PC-9 (cell line): ENCODE measurements around the gene NEK9. TPM values are rescaled to one million over a fixed set of nuclear protein-coding genes. Genes with fewer than 3 reads are reported as not detected.

ENCODE experiments used
- BruUV-seq: library from RNA; stranded (reverse); fragments of 400-500 nt; replicated peaks from 2 replicates; lab custom pipeline; 2021; lab: Mats Ljungman, UMichigan
- CTCF ChIA-PET: fragments of 300-600 bp; sonication (Branson Sonifier 250); formaldehyde crosslinking; loops from one replicate; lab custom pipeline; 2022; ENCODE audit warnings: antibody characterized with exemption; lab: Charles Lee
- POLR2A ChIA-PET: fragments of 300-600 bp; sonication (Branson Sonifier 250); formaldehyde crosslinking; loops from one replicate; lab custom pipeline; 2022; ENCODE audit warnings: antibody characterized with exemption; ENCODE audit not compliant: unreplicated experiment; lab: Charles Lee
- DNase-seq, 2 experiments: peaks; one replicate each; pipeline versions ENCODE4 v3.0.0 to v3.0.0-alpha.2; 2015 to 2022; ENCODE audit warnings: mixed read lengths in 1 of 2
- H2AFZ ChIP-seq: fragments of 200-600 bp; sonication (generic); 2 replicates; pipeline ENCODE4 v1.8.1; 2017; ENCODE audit warnings: antibody characterized with exemption
- H3F3A ChIP-seq: fragments of 200-600 bp; sonication (generic); 2 replicates; pipeline ENCODE4 v1.8.1; 2017; ENCODE audit warnings: antibody characterized with exemption, mild to moderate bottlenecking, low read depth; ENCODE audit not compliant: insufficient read depth
- H3K27ac ChIP-seq: fragments of 200-600 bp; sonication (generic); 2 replicates; pipeline ENCODE4 v1.6.1; 2016; ENCODE audit warnings: mixed run types
- H3K27me3 ChIP-seq: fragments of 200-600 bp; sonication (generic); 2 replicates; pipeline ENCODE4 v1.6.1; 2016; ENCODE audit warnings: low read depth, mixed run types; ENCODE audit not compliant: insufficient read depth
- H3K36me3 ChIP-seq: fragments of 200-600 bp; sonication (generic); 2 replicates; pipeline ENCODE4 v1.6.1; 2016; ENCODE audit warnings: low read depth, mixed run types
- H3K4me1 ChIP-seq: fragments of 200-600 bp; sonication (generic); replicated peaks from 2 replicates; pipeline ENCODE4 v1.6.1; 2016; ENCODE audit warnings: mixed run types; ENCODE audit not compliant: insufficient read depth
- H3K4me2 ChIP-seq: fragments of 200-600 bp; sonication (generic); 2 replicates; pipeline ENCODE4 v1.6.1; 2017; ENCODE audit warnings: mixed run types
- H3K4me3 ChIP-seq: fragments of 200-600 bp; sonication (generic); 2 replicates; pipeline ENCODE4 v1.6.1; 2016; ENCODE audit warnings: mixed run types
- H3K79me2 ChIP-seq: fragments of 200-600 bp; sonication (generic); 2 replicates; pipeline ENCODE4 v1.6.1; 2017; ENCODE audit warnings: low read depth, mixed run types
- H3K9me2 ChIP-seq: fragments of 200-600 bp; sonication (generic); 2 replicates; pipeline ENCODE4 v1.8.1; 2017; ENCODE audit warnings: mild to moderate bottlenecking; ENCODE audit not compliant: insufficient read depth
- H3K9me3 ChIP-seq: fragments of 200-600 bp; sonication (generic); 2 replicates; pipeline ENCODE4 v1.8.1; 2016; ENCODE audit warnings: low read depth; ENCODE audit not compliant: insufficient read depth
- H4K20me1 ChIP-seq: fragments of 200-600 bp; sonication (generic); 2 replicates; pipeline ENCODE4 v1.8.1; 2017; ENCODE audit not compliant: insufficient read depth
- EZH2 ChIP-seq: fragments of 200-600 bp; sonication (generic); IDR thresholded peaks from 2 replicates; pipeline ENCODE4 v1.8.0; 2017; ENCODE audit warnings: antibody characterized with exemption, low read depth
- intact Hi-C: fragments of 100-400 bp; cut with micrococcal nuclease; formaldehyde crosslinking; loops from one replicate; pipeline ENCODE4 v1.10.0; 2022; ENCODE audit not compliant: unreplicated experiment
- total RNA-seq: library from RNA; stranded (reverse); gene quantifications from 2 replicates; pipeline ENCODE4 v1.2.3, GENCODE V29; 2021
- TF ChIP-seq, protein P1 (sequence below): fragments of 200-600 bp; sonication (generic); conservative IDR thresholded peaks from 2 replicates; pipeline ENCODE4 v1.6.1; 2017; ENCODE audit warnings: mixed run types, antibody characterized with exemption, mild to moderate bottlenecking, moderate library complexity

The NEK9 gene
- total RNA-seq, 1 experiment from 2014 or later, result 170 TPM

DNA sequence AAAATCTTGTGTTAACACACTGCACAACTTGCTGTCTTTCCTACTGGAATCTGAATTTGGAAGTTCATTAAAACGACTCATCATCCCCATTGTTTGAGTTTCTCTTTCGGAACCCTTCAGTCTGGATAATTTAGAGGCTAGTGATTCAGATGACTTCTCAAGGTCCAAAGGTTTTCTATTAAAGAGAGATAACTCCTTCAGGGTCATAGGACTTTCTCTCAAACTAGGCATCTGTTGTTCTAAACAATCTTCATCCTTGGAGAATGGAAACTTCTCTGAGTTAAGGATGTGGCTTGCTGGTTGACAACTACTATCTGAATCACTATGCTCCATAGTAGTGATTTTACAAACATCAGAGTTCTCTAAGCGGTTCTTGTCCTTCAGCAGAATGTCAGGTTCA, 79.9 kb downstream of the NEK9 start:
- no peaks in the 10 kb centered on the region for H3K9me2 ChIP-seq
- H4K20me1 ChIP-seq, result no peaks in the 10 kb centered on the region
- peaks cover 36% of the 10 kb centered on the region for H3K79me2 ChIP-seq
- DNase-seq, result no peak
- H3K27ac ChIP-seq, result no peak overlapping the region
- TF ChIP-seq, protein P1, sequence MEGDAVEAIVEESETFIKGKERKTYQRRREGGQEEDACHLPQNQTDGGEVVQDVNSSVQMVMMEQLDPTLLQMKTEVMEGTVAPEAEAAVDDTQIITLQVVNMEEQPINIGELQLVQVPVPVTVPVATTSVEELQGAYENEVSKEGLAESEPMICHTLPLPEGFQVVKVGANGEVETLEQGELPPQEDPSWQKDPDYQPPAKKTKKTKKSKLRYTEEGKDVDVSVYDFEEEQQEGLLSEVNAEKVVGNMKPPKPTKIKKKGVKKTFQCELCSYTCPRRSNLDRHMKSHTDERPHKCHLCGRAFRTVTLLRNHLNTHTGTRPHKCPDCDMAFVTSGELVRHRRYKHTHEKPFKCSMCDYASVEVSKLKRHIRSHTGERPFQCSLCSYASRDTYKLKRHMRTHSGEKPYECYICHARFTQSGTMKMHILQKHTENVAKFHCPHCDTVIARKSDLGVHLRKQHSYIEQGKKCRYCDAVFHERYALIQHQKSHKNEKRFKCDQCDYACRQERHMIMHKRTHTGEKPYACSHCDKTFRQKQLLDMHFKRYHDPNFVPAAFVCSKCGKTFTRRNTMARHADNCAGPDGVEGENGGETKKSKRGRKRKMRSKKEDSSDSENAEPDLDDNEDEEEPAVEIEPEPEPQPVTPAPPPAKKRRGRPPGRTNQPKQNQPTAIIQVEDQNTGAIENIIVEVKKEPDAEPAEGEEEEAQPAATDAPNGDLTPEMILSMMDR, result no peak
- no peak for TF ChIP-seq EZH2
- no peak overlapping the region for H3K4me2 ChIP-seq
- ChIA-PET CTCF (interaction anchor here (1.0 kb wide), 1 partner anchor 860 kb away, joined by 3 read pairs; no protein-coding TSS in a partner anchor), POLR2A (no interaction called here)
- H3K4me1 ChIP-seq, result peaks cover 38% of the 10 kb centered on the region
- H3K4me3 ChIP-seq, result no peak overlapping the region
- H3K9me3 ChIP-seq, result no peaks in the 10 kb centered on the region
- peaks cover 25% of the 10 kb centered on the region; the same call in 1 of the 2 replicates for H3F3A ChIP-seq
- H3K36me3 ChIP-seq, result peaks cover 23% of the 10 kb centered on the region
- BruUV-seq, result no TSS peak
- intact Hi-C loops, result no loop called here
- no peak overlapping the region for H2AFZ ChIP-seq
- no peaks in the 10 kb centered on the region for H3K27me3 ChIP-seq

DNA sequence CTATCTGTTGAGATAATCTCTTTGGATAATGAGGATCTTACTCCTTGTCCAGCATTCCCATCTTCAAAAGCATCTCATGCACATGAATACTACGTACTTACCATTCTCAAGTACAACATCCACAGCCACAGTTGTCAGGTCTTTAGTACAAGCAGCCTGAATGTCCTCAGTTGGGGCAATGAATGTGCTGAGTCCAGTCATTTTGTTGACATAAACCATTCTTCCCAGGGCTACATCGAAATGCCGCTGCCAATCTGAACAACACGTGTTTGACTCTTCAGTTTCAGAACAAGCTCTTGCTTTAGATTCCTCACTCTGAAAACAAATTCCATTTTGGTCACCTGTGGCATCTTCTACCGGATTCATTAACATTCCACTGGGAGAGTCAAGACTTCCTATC, 80.6 kb downstream of the NEK9 start:
- CTCF ChIA-PET, result interaction anchor here (1.0 kb wide), 1 partner anchor 860 kb away, joined by 3 read pairs; no protein-coding TSS in a partner anchor
- Histone ChIP-seq H3K27ac (no peak overlapping the region), H3K79me2 (peaks cover 36% of the 10 kb centered on the region), H3K9me2 (no peaks in the 10 kb centered on the region), H4K20me1 (no peaks in the 10 kb centered on the region), H3K4me1 (peaks cover 39% of the 10 kb centered on the region), H2AFZ (no peak overlapping the region), H3F3A (peaks cover 26% of the 10 kb centered on the region; the same call in 1 of the 2 replicates), H3K9me3 (no peaks in the 10 kb centered on the region), H3K4me3 (no peak overlapping the region), H3K27me3 (no peaks in the 10 kb centered on the region), H3K36me3 (peaks cover 24% of the 10 kb centered on the region), H3K4me2 (no peak overlapping the region)
- BruUV-seq, result no TSS peak
- POLR2A ChIA-PET, result no interaction called here
- intact Hi-C loops, result no loop called here
- peak in 1 of 2 experiments; percentile 29 for DNase-seq
- TF ChIP-seq, protein P1, result no peak
- no peak for TF ChIP-seq EZH2

DNA sequence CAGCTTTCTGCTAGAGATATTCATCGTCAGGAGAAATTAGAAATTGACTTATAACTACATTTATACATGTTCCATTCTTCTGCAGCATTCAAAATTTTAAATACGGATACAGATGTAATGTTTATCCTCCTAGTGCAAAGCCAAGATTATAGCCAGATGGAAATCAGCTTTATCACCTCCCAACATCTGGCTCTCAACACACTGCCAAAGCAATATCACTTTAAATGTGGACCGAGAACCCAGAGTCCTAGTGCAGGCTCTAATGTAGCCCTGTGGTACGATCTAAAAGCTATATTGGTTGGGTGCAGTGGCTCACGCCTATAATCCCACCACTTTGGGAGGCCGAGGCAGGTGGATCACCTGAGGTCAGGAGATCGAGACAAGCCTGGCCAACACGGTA, 82.1 kb downstream of the NEK9 start:
- no peaks in the 10 kb centered on the region for H3K9me3 ChIP-seq
- CTCF ChIA-PET, result interaction anchor here (1.1 kb wide), 1 partner anchor 99 kb away, joined by 3 read pairs; no protein-coding TSS in a partner anchor
- intact Hi-C loops, result no loop called here
- POLR2A ChIA-PET, result interaction anchor here (0.7 to 1.2 kb wide), 2 partner anchors 19 to 25 kb away, joined by 5 to 6 read pairs; partner anchors contain the start of genes ACYP1 and ZC2HC1C
- H3K36me3 ChIP-seq, result peaks cover 28% of the 10 kb centered on the region
- H3K27me3 ChIP-seq, result no peaks in the 10 kb centered on the region
- H2AFZ ChIP-seq, result no peak overlapping the region
- peak in 1 of 2 experiments; percentile 29 for DNase-seq
- H3K4me2 ChIP-seq, result 0 out of 2 replicates have a peak overlapping the region, but pooled peaks have one; percentile 1
- H3K27ac ChIP-seq, result peak overlapping the region; percentile 7; the same call in 1 of the 2 replicates
- H3K4me1 ChIP-seq, result peaks cover 39% of the 10 kb centered on the region
- H3K4me3 ChIP-seq, result no peak overlapping the region
- H3K79me2 ChIP-seq, result peaks cover 31% of the 10 kb centered on the region
- H4K20me1 ChIP-seq, result no peaks in the 10 kb centered on the region
- TF ChIP-seq, protein P1, result no peak
- no peak for TF ChIP-seq EZH2
- no TSS peak for BruUV-seq
- H3F3A ChIP-seq, result peaks cover 18% of the 10 kb centered on the region; the same call in 1 of the 2 replicates
- no peaks in the 10 kb centered on the region for H3K9me2 ChIP-seq
